ENCODE measurements around the gene DNM1.

The DNM1 gene

GRCh38 chr9:128286440-128286839 is 83.3 kb downstream of the DNM1 start:
- peaks cover 9% of the 10 kb centered on the region; the same call in 1 of the 2 replicates for H3K36me3 ChIP-seq (replicated peaks)
- no peak overlapping the region for H3K4me3 ChIP-seq
- in situ Hi-C loops (cut with MboI; ENCODE audit: low sequenced_read_pairs) = no loop called here
- DNase-seq (ENCODE audit: low spot score in 2 of 2) = no peak
- no peaks in the 10 kb centered on the region for H3K9me3 ChIP-seq
- no peaks in the 10 kb centered on the region for H3K4me1 ChIP-seq
- no peaks in the 10 kb centered on the region for H3K27me3 ChIP-seq (ENCODE audit: low read depth)

GRCh38 chr9:128288273-128289004 is 85.3 kb downstream of the DNM1 start:
- DNase-seq (ENCODE audit: low spot score in 2 of 2) = no peak
- in situ Hi-C loops (cut with MboI; ENCODE audit: low sequenced_read_pairs) = no loop called here
- no peaks in the 10 kb centered on the region for H3K4me1 ChIP-seq
- H3K27me3 ChIP-seq (ENCODE audit: low read depth) = no peaks in the 10 kb centered on the region
- peaks cover 9% of the 10 kb centered on the region; the same call in 1 of the 2 replicates for H3K36me3 ChIP-seq (replicated peaks)
- no peaks in the 10 kb centered on the region for H3K9me3 ChIP-seq
- H3K4me3 ChIP-seq = no peak overlapping the region

GRCh38 chr9:128292009-128292408 is 88.8 kb downstream of the DNM1 start:
- H3K36me3 ChIP-seq (replicated peaks) = 0 out of 2 replicates have a peak, but pooled peaks cover 5% of the 10 kb centered on the region
- H3K4me3 ChIP-seq = no peak overlapping the region
- H3K4me1 ChIP-seq = no peaks in the 10 kb centered on the region
- H3K9me3 ChIP-seq = no peaks in the 10 kb centered on the region
- no peaks in the 10 kb centered on the region for H3K27me3 ChIP-seq (ENCODE audit: low read depth)
- DNase-seq (ENCODE audit: low spot score in 2 of 2) = no peak
- in situ Hi-C loops (cut with MboI; ENCODE audit: low sequenced_read_pairs) = no loop called here

- no peak for DNase-seq (ENCODE audit: low spot score in 2 of 2)
- Histone ChIP-seq H3K9me3 (no peaks in the 10 kb centered on the region), H3K36me3 (replicated peaks) (0 out of 2 replicates have a peak, but pooled peaks cover 5% of the 10 kb centered on the region), H3K4me3 (no peak overlapping the region), H3K27me3 (ENCODE audit: low read depth) (no peaks in the 10 kb centered on the region), H3K4me1 (no peaks in the 10 kb centered on the region)
- in situ Hi-C loops (cut with MboI; ENCODE audit: low sequenced_read_pairs) = no loop called here
Observed at GRCh38 chr9:128293091-128293490, 89.9 kb downstream of the DNM1 start.

- no peaks in the 10 kb centered on the region for H3K27me3 ChIP-seq (ENCODE audit: low read depth)
- H3K36me3 ChIP-seq (replicated peaks) = no peaks in the 10 kb centered on the region
- H3K4me3 ChIP-seq = no peak overlapping the region
- H3K4me1 ChIP-seq = no peaks in the 10 kb centered on the region
- in situ Hi-C loops (cut with MboI; ENCODE audit: low sequenced_read_pairs) = no loop called here
- H3K9me3 ChIP-seq = no peaks in the 10 kb centered on the region
- DNase-seq (ENCODE audit: low spot score in 2 of 2) = no peak
Observed at GRCh38 chr9:128294142-128294541, 91.0 kb downstream of the DNM1 start.

- DNase-seq (ENCODE audit: low spot score in 2 of 2) = no peak
- Histone ChIP-seq H3K9me3 (no peaks in the 10 kb centered on the region), H3K4me3 (no peak overlapping the region), H3K36me3 (replicated peaks) (no peaks in the 10 kb centered on the region), H3K27me3 (ENCODE audit: low read depth) (no peaks in the 10 kb centered on the region), H3K4me1 (no peaks in the 10 kb centered on the region)
- in situ Hi-C loops (cut with MboI; ENCODE audit: low sequenced_read_pairs) = no loop called here
Observed at GRCh38 chr9:128296340-128297220, 93.4 kb downstream of the DNM1 start.

- H3K4me1 ChIP-seq = no peaks in the 10 kb centered on the region
- DNase-seq (ENCODE audit: low spot score in 2 of 2) = no peak
- H3K9me3 ChIP-seq = no peaks in the 10 kb centered on the region
- in situ Hi-C loops (cut with MboI; ENCODE audit: low sequenced_read_pairs) = no loop called here
- H3K27me3 ChIP-seq (ENCODE audit: low read depth) = no peaks in the 10 kb centered on the region
- no peak overlapping the region for H3K4me3 ChIP-seq
- no peaks in the 10 kb centered on the region for H3K36me3 ChIP-seq (replicated peaks)
Observed at GRCh38 chr9:128297221-128297773, 94.1 kb downstream of the DNM1 start.

GRCh38 chr9:128298535-128299482 is 95.6 kb downstream of the DNM1 start:
- in situ Hi-C loops (cut with MboI; ENCODE audit: low sequenced_read_pairs) = no loop called here

GRCh38 chr9:128304136-128304970 is 101.2 kb downstream of the DNM1 start:
- Histone ChIP-seq H3K4me3 (no peak overlapping the region), H3K9me3 (no peaks in the 10 kb centered on the region), H3K27me3 (ENCODE audit: low read depth) (no peaks in the 10 kb centered on the region), H3K4me1 (peaks cover 5% of the 10 kb centered on the region), H3K36me3 (replicated peaks) (peaks cover 6% of the 10 kb centered on the region)
- DNase-seq (ENCODE audit: low spot score in 2 of 2) = no peak
- in situ Hi-C loops (cut with MboI; ENCODE audit: low sequenced_read_pairs) = no loop called here

More at GRCh38 chr9:128298535-128299482, 95.6 kb downstream of the DNM1 start:
- H3K27me3 ChIP-seq (ENCODE audit: low read depth) = no peaks in the 10 kb centered on the region
- H3K36me3 ChIP-seq (replicated peaks) = no peaks in the 10 kb centered on the region
- H3K4me1 ChIP-seq = no peaks in the 10 kb centered on the region
- no peak for DNase-seq (ENCODE audit: low spot score in 2 of 2)
- no peak overlapping the region for H3K4me3 ChIP-seq
- no peaks in the 10 kb centered on the region for H3K9me3 ChIP-seq

Data from HAP-1 (cell line).